ENCODE measurements around the gene GOLT1A.

GRCh38 chr1:204151552-204152309 is 62.1 kb downstream of the GOLT1A start, which contains the start of gene ETNK2:
- TF ChIP-seq CTCF (conservative IDR thresholded peaks at IDR 0.05; ENCODE audit: low read length) = no peak
- no peak for TF ChIP-seq EZH2phosphoT487 (IDR thresholded peaks at IDR 0.05; ENCODE audit: borderline replicate concordance)
